Measurements from ENCODE around the gene UCP3.

Gene UCP3

GRCh38 chr11:74000307-74001133 is 8.4 kb downstream of the UCP3 start:
- TF ChIP-seq CTCF (IDR thresholded peaks at IDR 0.05; ENCODE audit: unreplicated experiment in 3 of 3) = no peak
- H3K27ac Mint-ChIP-seq = no peak overlapping the region
- no peaks in the 10 kb centered on the region for H3K9me3 Mint-ChIP-seq
- no peak overlapping the region for H3K4me3 Mint-ChIP-seq
- peaks cover 9% of the 10 kb centered on the region for H3K4me1 Mint-ChIP-seq
- H3K27me3 Mint-ChIP-seq (ENCODE audit: low read depth) = no peaks in the 10 kb centered on the region
- H3K36me3 Mint-ChIP-seq (ENCODE audit: low read depth) = peaks cover 20% of the 10 kb centered on the region

- no peaks in the 10 kb centered on the region for H3K27me3 Mint-ChIP-seq (ENCODE audit: low read depth)
- no peak overlapping the region for H3K27ac Mint-ChIP-seq
- peaks cover 2% of the 10 kb centered on the region for H3K4me1 Mint-ChIP-seq
- no peaks in the 10 kb centered on the region for H3K9me3 Mint-ChIP-seq
- H3K4me3 Mint-ChIP-seq = no peak overlapping the region
- TF ChIP-seq CTCF (IDR thresholded peaks at IDR 0.05; ENCODE audit: unreplicated experiment in 3 of 3) = no peak
- H3K36me3 Mint-ChIP-seq (ENCODE audit: low read depth) = peaks cover 20% of the 10 kb centered on the region
These were observed 9.1 kb downstream of the UCP3 start for GRCh38 chr11:73999581-74000306.

- H3K4me1 Mint-ChIP-seq = no peaks in the 10 kb centered on the region
- no peaks in the 10 kb centered on the region for H3K27me3 Mint-ChIP-seq (ENCODE audit: low read depth)
- no peak overlapping the region for H3K27ac Mint-ChIP-seq
- no peaks in the 10 kb centered on the region for H3K9me3 Mint-ChIP-seq
- H3K4me3 Mint-ChIP-seq = no peak overlapping the region
- TF ChIP-seq CTCF (IDR thresholded peaks at IDR 0.05; ENCODE audit: unreplicated experiment in 3 of 3) = no peak
- H3K36me3 Mint-ChIP-seq (ENCODE audit: low read depth) = peaks cover 20% of the 10 kb centered on the region
These were observed 9.9 kb downstream of the UCP3 start for GRCh38 chr11:73998846-73999575.

- no peaks in the 10 kb centered on the region for H3K4me1 Mint-ChIP-seq
- H3K27me3 Mint-ChIP-seq (ENCODE audit: low read depth) = no peaks in the 10 kb centered on the region
- H3K4me3 Mint-ChIP-seq = no peak overlapping the region
- TF ChIP-seq CTCF (IDR thresholded peaks at IDR 0.05; ENCODE audit: unreplicated experiment in 3 of 3) = no peak
- peaks cover 8% of the 10 kb centered on the region for H3K36me3 Mint-ChIP-seq (ENCODE audit: low read depth)
- H3K27ac Mint-ChIP-seq = no peak overlapping the region
- no peaks in the 10 kb centered on the region for H3K9me3 Mint-ChIP-seq
These were observed 11.6 kb downstream of the UCP3 start for GRCh38 chr11:73997120-73997770.

- Mint-ChIP-seq H3K4me3 (no peak overlapping the region), H3K4me1 (no peaks in the 10 kb centered on the region), H3K27ac (no peak overlapping the region), H3K9me3 (no peaks in the 10 kb centered on the region), H3K36me3 (ENCODE audit: low read depth) (peaks cover 7% of the 10 kb centered on the region), H3K27me3 (ENCODE audit: low read depth) (peaks cover 2% of the 10 kb centered on the region)
- TF ChIP-seq CTCF (IDR thresholded peaks at IDR 0.05; ENCODE audit: unreplicated experiment in 3 of 3) = no peak
These were observed 12.6 kb downstream of the UCP3 start for GRCh38 chr11:73996161-73996747.
